Measurements from ENCODE around the gene AGAP1. TPM values are rescaled to one million over a fixed set of nuclear protein-coding genes. Genes with fewer than 3 reads are reported as not detected.

AGAP1 gene
- total RNA-seq, 1 donor from 2014 or later: 44.0 TPM

DNA sequence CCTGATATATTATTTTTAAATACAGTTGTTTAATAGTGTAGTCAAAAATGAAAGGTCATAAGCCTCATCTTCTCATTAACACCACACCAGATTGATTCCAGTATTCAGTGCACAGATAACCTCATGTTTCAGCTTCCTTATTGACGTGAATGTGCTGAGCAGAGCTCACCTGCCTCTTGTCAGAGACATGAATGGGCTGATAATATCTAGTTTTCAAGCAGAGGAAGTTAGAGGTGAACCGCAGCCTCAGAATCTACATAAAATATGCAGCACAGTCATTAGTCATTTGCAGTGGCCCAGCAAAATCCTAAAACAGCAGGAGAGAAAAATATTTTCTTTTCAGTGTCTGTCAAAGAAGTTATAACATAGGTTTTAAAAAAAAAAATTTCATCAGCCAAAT lies 458.1 kb downstream of the AGAP1 start:
- Mint-ChIP-seq H3K4me3 (no peak overlapping the region), H3K9me3 (no peaks in the 10 kb centered on the region), H3K4me1 (peaks cover 6% of the 10 kb centered on the region), H3K27me3 (ENCODE audit: low read depth) (peaks cover 13% of the 10 kb centered on the region), H3K36me3 (no peaks in the 10 kb centered on the region), H3K27ac (no peak overlapping the region)
- no peak for DNase-seq (ENCODE audit: low spot score in 2 of 2, unreplicated experiment in 2 of 2)
- TF ChIP-seq, protein P1, sequence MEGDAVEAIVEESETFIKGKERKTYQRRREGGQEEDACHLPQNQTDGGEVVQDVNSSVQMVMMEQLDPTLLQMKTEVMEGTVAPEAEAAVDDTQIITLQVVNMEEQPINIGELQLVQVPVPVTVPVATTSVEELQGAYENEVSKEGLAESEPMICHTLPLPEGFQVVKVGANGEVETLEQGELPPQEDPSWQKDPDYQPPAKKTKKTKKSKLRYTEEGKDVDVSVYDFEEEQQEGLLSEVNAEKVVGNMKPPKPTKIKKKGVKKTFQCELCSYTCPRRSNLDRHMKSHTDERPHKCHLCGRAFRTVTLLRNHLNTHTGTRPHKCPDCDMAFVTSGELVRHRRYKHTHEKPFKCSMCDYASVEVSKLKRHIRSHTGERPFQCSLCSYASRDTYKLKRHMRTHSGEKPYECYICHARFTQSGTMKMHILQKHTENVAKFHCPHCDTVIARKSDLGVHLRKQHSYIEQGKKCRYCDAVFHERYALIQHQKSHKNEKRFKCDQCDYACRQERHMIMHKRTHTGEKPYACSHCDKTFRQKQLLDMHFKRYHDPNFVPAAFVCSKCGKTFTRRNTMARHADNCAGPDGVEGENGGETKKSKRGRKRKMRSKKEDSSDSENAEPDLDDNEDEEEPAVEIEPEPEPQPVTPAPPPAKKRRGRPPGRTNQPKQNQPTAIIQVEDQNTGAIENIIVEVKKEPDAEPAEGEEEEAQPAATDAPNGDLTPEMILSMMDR (IDR thresholded peaks at IDR 0.05; ENCODE audit: unreplicated experiment): no peak

DNA sequence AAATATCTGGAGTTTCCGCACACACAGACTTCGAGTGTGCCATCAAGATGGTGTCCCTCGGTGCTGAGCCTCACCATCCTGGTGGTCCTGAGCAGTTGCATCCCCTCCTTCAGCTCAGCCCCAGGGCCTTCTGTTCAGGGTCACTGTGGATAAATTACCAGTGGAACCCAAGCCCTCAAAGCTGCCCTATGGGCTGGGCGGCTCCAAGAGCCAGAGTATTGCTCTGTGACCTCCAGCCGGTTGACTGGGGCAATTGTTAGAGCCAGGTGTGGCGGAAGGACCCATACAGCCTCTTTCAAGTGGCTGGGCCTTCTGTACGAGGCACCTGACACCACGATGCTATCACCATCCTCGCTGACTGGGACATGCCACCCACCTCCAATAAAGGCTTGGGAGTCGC lies 458.9 kb downstream of the AGAP1 start:
- Mint-ChIP-seq H3K4me3 (no peak overlapping the region), H3K27me3 (ENCODE audit: low read depth) (peaks cover 13% of the 10 kb centered on the region), H3K27ac (no peak overlapping the region), H3K4me1 (peaks cover 6% of the 10 kb centered on the region), H3K36me3 (no peaks in the 10 kb centered on the region), H3K9me3 (no peaks in the 10 kb centered on the region)
- no peak for DNase-seq (ENCODE audit: low spot score in 2 of 2, unreplicated experiment in 2 of 2)
- TF ChIP-seq, protein P1 (IDR thresholded peaks at IDR 0.05; ENCODE audit: unreplicated experiment): no peak

DNA sequence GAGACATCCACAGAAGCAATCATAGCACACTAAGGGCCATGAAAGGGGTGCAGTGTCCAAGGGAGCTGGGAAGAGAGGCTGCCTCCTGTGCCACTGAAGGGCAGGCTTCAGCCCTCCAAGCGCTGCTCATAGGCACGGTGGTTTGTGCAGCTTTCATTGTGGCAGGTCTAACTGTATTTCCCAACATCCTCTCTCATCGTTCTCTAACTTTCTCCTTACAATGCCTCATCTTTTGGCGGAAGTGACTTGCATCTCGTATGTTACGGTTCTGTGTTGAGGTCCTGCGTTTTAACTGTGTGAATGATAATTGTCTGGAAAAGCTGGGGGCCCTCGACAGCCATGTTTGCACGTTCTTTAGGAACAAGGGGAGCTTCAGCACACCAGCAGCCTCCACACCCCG lies 460.4 kb downstream of the AGAP1 start:
- H3K4me1 Mint-ChIP-seq: peaks cover 6% of the 10 kb centered on the region
- no peak overlapping the region for H3K4me3 Mint-ChIP-seq
- H3K9me3 Mint-ChIP-seq: no peaks in the 10 kb centered on the region

DNA sequence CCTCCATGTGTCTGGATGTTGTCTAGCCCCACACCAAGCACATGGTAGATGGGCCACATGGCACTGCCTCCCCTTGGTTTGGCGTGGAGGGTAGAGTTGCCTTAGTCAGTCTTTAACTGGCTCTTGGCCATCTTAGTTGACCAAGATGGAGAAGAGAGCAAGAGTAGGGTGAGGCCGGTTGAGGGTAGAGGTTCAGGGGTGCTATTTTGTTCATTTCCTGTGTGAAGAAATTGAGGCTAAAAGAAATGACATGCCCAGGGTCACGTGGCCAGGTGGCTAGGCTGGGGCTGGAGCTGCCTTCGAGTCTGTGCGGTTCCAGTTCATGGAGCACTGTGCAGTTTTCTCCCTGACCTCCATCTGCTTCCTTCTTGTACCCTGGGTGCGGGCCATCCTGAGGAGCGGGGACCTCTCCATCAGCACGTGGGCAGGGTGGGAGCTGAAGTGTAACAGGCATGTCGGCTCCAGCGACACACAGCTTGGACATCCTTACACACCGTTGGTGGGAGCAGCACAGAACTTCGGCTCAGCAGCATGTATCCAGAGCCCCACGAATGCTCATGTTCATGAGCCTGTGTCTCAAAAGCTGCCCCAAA lies 461.1 kb downstream of the AGAP1 start:
- H3K9me3 Mint-ChIP-seq: no peaks in the 10 kb centered on the region
- H3K27ac Mint-ChIP-seq: no peak overlapping the region
- DNase-seq (ENCODE audit: low spot score in 2 of 2, unreplicated experiment in 2 of 2): no peak
- H3K4me1 Mint-ChIP-seq: peaks cover 6% of the 10 kb centered on the region
- TF ChIP-seq, protein P1 (IDR thresholded peaks at IDR 0.05; ENCODE audit: unreplicated experiment): no peak
- peaks cover 3% of the 10 kb centered on the region for H3K27me3 Mint-ChIP-seq (ENCODE audit: low read depth)
- no peak overlapping the region for H3K4me3 Mint-ChIP-seq
- peaks cover 6% of the 10 kb centered on the region for H3K36me3 Mint-ChIP-seq

More for the DNA sequence above, 460.4 kb downstream of the AGAP1 start:
- H3K36me3 Mint-ChIP-seq: peaks cover 6% of the 10 kb centered on the region
- DNase-seq (ENCODE audit: low spot score in 2 of 2, unreplicated experiment in 2 of 2): no peak
- H3K27me3 Mint-ChIP-seq (ENCODE audit: low read depth): peaks cover 8% of the 10 kb centered on the region
- no peak overlapping the region for H3K27ac Mint-ChIP-seq
- TF ChIP-seq, protein P1 (IDR thresholded peaks at IDR 0.05; ENCODE audit: unreplicated experiment): no peak

DNA sequence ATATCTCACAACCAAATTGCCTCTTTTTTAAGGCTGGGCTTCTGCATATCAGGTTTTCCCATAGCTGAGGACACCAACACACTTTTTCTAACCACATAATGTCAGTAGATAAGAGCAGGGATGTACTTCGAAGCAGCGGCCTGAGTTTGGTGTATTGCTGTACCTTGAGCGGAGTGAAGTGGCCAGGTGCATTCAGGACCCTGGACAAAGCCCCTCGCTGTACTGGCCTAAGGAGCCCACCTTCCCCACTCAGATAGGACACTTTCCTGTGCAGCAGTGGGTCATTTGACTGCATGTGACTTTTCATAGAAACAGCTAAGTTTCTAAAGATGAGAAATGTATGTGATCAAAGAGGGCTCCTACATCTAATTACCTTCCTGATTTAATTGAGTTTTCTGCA lies 461.8 kb downstream of the AGAP1 start:
- H3K27ac Mint-ChIP-seq: no peak overlapping the region

More for the DNA sequence above, 461.8 kb downstream of the AGAP1 start:
- no peak for DNase-seq (ENCODE audit: low spot score in 2 of 2, unreplicated experiment in 2 of 2)
- Mint-ChIP-seq H3K9me3 (no peaks in the 10 kb centered on the region), H3K36me3 (peaks cover 6% of the 10 kb centered on the region), H3K4me3 (no peak overlapping the region), H3K4me1 (peaks cover 6% of the 10 kb centered on the region), H3K27me3 (ENCODE audit: low read depth) (no peaks in the 10 kb centered on the region)
- TF ChIP-seq, protein P1 (IDR thresholded peaks at IDR 0.05; ENCODE audit: unreplicated experiment): no peak

All from mesothelial cell of epicardium (in vitro differentiated cells).